Activated B cell treated with CpG ODN at 0.5 μM for 24 hours (primary cell): ENCODE results near the gene SEMA5B. TPM values are rescaled to one million over a fixed set of nuclear protein-coding genes. Genes with fewer than 3 reads are reported as not detected.

Experiments
- ATAC-seq: fragments of 200-7000 bp; cut with Tn5 transposase; one replicate; pipeline ENCODE4 v1.10.0; 2021; ENCODE audit warnings: low read depth, mild to moderate bottlenecking, moderate library complexity
- CTCF ChIA-PET: fragments of 350-600 bp; sonication (Branson Sonifier 250); formaldehyde crosslinking; loops from one replicate; lab custom pipeline; 2021; ENCODE audit warnings: antibody characterized with exemption; lab: Charles Lee
- POLR2A ChIA-PET: fragments of 350-600 bp; sonication (Branson Sonifier 250); formaldehyde crosslinking; loops from one replicate; lab custom pipeline; 2021; ENCODE audit warnings: antibody characterized with exemption; lab: Charles Lee
- DNase-seq: peaks from one replicate; pipeline ENCODE4 v3.0.0; 2022
- H3K27ac Mint-ChIP-seq: one replicate; pipeline ENCODE4 v1.8.0; 2020; ENCODE audit warnings: mixed read lengths
- H3K27me3 Mint-ChIP-seq: one replicate; pipeline ENCODE4 v1.8.0; 2021; ENCODE audit warnings: mixed read lengths
- H3K36me3 Mint-ChIP-seq: one replicate; pipeline ENCODE4 v1.8.0; 2021; ENCODE audit warnings: low read depth, mixed read lengths
- H3K4me1 Mint-ChIP-seq: one replicate; pipeline ENCODE4 v1.8.0; 2021; ENCODE audit warnings: mixed read lengths
- H3K4me3 Mint-ChIP-seq: one replicate; pipeline ENCODE4 v1.8.0; 2020; ENCODE audit warnings: mild to moderate bottlenecking, mixed read lengths
- H3K9me3 Mint-ChIP-seq: one replicate; pipeline ENCODE4 v1.8.0; 2020; ENCODE audit warnings: mixed read lengths
- CTCF ChIP-seq: fragments of 200-600 bp; IDR thresholded peaks from one replicate; pipeline ENCODE4 v1.8.0; 2022; ENCODE audit warnings: antibody characterized with exemption, mild to moderate bottlenecking
- intact Hi-C: fragments of 100-400 bp; cut with micrococcal nuclease; formaldehyde crosslinking; loops from one replicate; pipeline ENCODE4 v1.15.1; 2024
- total RNA-seq: library from RNA; stranded (reverse); gene quantifications from 2 replicates; pipeline ENCODE4 v1.2.3, GENCODE V29; 2022

SEMA5B gene
- total RNA-seq, 1 donor from 2014 or later: 1.6 TPM

DNA sequence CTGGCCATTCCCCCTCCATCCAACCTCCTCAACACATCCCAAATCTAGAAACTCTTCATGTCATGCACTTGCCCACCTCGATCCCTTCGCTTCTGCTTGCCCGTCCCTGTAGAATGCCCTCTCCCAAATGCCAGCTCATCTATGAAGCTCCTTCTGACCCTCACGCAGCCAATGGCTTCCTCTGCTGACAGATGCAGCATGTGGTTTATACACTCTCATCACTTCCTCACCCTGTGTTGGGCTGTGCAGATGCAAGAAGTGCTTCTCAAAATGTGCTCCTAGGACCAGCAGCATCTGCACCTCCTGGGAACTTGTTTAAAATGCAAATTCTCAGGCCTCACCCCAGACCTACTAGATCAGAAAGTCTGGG, 51.7 kb downstream of the SEMA5B start:
- peak; percentile 51 for ATAC-seq
- no peaks in the 10 kb centered on the region for H3K9me3 Mint-ChIP-seq
- intact Hi-C loops: no loop called here
- POLR2A ChIA-PET: interaction anchor here (0.8 kb wide), 1 partner anchor 9 kb away, joined by 3 read pairs; no protein-coding TSS in a partner anchor
- no peaks in the 10 kb centered on the region for H3K27me3 Mint-ChIP-seq
- TF ChIP-seq CTCF: no peak
- no peaks in the 10 kb centered on the region for H3K36me3 Mint-ChIP-seq
- CTCF ChIA-PET: no interaction called here
- H3K4me3 Mint-ChIP-seq: no peak overlapping the region
- H3K27ac Mint-ChIP-seq: no peak overlapping the region
- DNase-seq: no peak
- H3K4me1 Mint-ChIP-seq: peaks cover 33% of the 10 kb centered on the region

- no peaks in the 10 kb centered on the region for H3K36me3 Mint-ChIP-seq
- no peaks in the 10 kb centered on the region for H3K9me3 Mint-ChIP-seq
- peak overlapping the region; percentile 5 for H3K4me3 Mint-ChIP-seq
- no peaks in the 10 kb centered on the region for H3K27me3 Mint-ChIP-seq
- CTCF ChIA-PET: no interaction called here
- ATAC-seq: peak; percentile 57
- POLR2A ChIA-PET: interaction anchor here (0.8 kb wide), 1 partner anchor 10 kb away, joined by 3 read pairs; no protein-coding TSS in a partner anchor
- H3K4me1 Mint-ChIP-seq: peaks cover 33% of the 10 kb centered on the region
- H3K27ac Mint-ChIP-seq: no peak overlapping the region
- DNase-seq: no peak
- intact Hi-C loops: no loop called here
- TF ChIP-seq CTCF: no peak
Observed at GRCh38 chr3:122975163-122975923, 52.2 kb downstream of the SEMA5B start.

DNA sequence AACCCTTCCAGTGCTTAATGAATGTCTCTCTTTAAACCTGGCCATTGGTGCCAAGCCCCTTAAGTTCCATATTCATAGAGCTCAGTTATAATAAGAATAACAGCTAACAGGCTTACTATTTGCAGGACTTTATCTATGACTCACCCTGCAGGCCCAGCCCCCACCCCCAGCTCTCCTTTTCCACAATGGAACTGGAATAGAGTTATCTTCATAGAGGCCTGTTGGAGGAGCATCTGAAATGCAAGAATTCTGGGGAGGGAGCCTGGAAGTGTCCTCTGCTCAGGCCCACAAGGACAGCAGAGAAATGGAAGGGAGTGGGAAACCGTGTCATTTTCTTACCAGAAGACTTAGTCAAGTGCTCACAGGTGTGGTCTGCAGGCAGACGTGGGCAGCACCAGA, 52.8 kb downstream of the SEMA5B start:
- no peak for ATAC-seq
- POLR2A ChIA-PET: no interaction called here
- peak overlapping the region; percentile 5 for H3K4me3 Mint-ChIP-seq

DNA sequence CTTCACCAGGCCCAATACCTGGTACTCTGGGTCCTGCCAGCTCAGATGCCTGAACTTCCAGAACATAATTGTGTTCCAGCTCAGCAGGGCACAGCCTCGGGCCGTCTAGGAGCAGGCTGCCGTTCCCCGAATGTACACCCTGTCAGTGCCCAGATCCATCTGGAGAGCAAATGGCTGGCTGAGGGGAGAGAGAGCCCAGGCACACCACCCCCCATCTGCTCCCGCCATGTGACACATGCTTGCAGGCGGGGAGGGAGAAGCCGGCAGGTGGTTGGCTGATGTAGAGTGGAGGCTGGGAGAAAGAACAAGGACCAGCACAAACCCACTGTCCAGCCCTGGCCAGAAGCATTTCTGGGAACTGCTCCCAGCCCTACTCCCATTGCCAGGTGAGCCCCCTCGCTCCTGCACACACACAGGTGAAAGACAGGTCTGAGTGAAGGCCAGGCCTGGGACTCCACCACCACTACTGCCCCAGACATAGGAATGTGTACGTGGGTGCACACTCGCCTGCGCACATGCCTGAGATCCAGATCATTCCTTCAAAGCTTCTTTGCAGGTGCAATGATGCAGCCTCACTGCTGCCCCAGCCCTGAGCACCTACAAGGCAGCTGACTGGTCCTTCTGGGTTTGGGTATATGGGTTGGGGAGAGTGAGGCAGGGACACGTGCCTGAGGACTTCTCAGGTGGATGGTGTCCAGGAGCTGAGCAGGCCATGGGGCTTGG, 53.5 kb downstream of the SEMA5B start:
- POLR2A ChIA-PET: no interaction called here
- intact Hi-C loops: no loop called here
- no peak for DNase-seq
- Mint-ChIP-seq H3K4me3 (no peak overlapping the region), H3K36me3 (no peaks in the 10 kb centered on the region), H3K27me3 (no peaks in the 10 kb centered on the region), H3K27ac (no peak overlapping the region), H3K9me3 (no peaks in the 10 kb centered on the region), H3K4me1 (peaks cover 25% of the 10 kb centered on the region)
- CTCF ChIA-PET: no interaction called here
- no peak for TF ChIP-seq CTCF
- no peak for ATAC-seq

More for the DNA sequence above, 52.8 kb downstream of the SEMA5B start:
- Mint-ChIP-seq H3K4me1 (peaks cover 32% of the 10 kb centered on the region), H3K27me3 (no peaks in the 10 kb centered on the region), H3K27ac (no peak overlapping the region), H3K9me3 (no peaks in the 10 kb centered on the region), H3K36me3 (no peaks in the 10 kb centered on the region)
- intact Hi-C loops: no loop called here
- no peak for DNase-seq
- TF ChIP-seq CTCF: no peak
- CTCF ChIA-PET: no interaction called here

DNA sequence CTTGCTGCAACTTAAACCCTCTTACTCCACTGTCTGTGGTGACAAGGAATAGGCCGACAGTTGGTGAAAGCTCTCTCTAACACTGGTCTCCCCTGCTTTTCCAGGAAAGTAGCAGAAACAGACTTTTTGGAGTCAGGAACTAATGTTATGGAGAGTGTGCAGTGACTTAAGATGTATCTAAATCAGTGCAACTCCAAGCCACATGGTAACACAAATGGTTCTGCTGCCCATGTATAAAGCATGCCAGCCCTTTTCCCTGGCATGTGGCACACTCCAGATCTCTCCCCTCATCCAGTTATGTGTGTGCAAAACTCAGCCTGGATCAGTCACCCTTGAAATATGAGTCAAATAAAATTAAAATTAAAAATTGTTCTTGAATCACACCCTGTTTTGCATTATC, 55.4 kb downstream of the SEMA5B start:
- Mint-ChIP-seq H3K27me3 (no peaks in the 10 kb centered on the region), H3K4me1 (peaks cover 18% of the 10 kb centered on the region), H3K4me3 (no peak overlapping the region), H3K36me3 (no peaks in the 10 kb centered on the region), H3K9me3 (no peaks in the 10 kb centered on the region), H3K27ac (no peak overlapping the region)
- DNase-seq: no peak
- CTCF ChIA-PET: no interaction called here
- TF ChIP-seq CTCF: no peak
- ATAC-seq: no peak
- POLR2A ChIA-PET: no interaction called here
- intact Hi-C loops: no loop called here
